Measurements from ENCODE around the gene KCNMA1.

KCNMA1 gene

DNA sequence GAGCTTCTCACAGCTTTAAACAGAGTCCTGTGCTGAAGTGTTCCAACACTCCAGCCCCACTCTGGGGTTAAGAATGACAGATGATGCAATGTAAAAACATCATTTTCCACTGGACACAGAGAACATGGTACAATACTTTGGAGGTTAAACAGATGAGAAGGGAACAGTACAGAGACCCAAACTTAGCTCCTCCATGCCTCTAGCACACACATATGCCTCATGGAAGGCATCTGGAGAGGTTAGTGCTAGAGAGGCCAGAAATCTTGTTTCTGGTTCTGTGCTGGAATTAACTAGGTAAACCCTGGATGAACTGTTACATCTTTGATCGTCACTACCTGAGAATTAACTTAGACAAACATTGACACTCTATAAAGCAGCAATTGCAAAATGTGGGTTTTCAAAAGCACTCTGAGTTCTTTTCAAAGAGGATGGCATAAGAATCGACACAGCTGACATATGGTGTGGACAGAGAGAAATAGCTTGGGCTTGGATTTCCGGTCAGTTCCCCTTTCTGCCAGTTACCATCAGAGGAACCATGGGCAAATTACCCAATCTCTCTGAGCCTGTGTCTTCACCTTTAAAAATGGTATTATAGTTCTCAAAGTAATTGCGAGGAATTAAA, 81.9 kb downstream of the KCNMA1 start:
- DNase-seq (ENCODE audit: low read depth): no peak

DNA sequence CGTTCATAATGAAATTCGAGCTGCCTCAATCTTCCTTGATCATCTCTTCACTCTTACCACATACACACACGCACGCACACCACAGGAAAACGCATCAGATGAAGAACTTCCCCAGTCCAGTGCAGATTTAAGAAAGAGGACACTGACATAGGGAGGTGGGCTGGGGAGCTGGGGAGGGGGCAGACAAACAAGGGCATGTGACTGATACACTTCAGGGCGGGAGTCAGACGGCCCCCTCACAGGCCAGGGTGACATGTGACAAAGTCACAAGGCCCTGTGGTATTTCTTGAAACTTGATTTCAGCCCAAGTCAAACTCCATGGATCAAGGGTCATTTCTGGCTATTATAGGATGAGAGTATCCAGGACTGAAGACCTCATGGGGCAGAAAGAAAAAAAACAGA, 82.6 kb downstream of the KCNMA1 start:
- no peak for DNase-seq (ENCODE audit: low read depth)

DNA sequence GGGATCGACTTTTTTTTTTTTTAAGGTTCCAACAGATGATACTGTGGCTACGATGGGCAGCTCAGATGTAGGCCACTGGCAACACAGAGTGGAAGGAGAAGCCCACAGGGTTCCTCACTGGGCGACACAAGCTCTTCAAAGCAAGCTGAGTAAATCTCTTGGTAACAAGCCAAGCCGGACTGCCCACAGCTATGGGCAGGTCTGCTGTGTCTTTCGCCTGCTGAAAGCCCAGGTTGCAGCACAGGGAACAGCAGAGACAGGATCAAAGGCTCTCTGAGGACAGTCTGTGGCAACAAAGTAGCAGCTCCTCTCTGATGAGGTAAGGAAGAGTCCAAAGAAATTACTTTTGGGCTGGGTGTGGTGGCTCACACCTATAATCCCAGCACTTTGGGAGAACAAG, 83.6 kb downstream of the KCNMA1 start:
- no peak for DNase-seq (ENCODE audit: low read depth)

DNA sequence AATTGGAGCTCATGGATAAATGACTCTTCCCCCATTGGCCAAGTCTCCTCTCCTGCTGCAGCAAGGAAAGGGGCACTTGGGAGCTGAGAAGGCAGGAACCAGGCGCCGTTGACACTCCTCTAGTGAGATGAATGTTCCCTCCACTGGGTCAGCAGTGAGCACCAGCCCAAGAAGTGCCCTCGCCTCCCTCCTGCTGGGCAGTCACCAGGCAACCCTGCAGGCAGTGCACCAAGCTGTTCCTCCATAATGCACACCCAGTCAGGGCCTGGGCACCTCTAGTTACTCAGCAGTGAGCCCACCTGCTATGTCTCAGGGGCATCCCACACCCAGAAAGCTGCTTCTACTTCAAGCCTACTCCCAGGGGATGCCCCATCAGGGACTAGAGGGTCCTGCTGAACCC, 84.3 kb downstream of the KCNMA1 start:
- no peak for DNase-seq (ENCODE audit: low read depth)

DNA sequence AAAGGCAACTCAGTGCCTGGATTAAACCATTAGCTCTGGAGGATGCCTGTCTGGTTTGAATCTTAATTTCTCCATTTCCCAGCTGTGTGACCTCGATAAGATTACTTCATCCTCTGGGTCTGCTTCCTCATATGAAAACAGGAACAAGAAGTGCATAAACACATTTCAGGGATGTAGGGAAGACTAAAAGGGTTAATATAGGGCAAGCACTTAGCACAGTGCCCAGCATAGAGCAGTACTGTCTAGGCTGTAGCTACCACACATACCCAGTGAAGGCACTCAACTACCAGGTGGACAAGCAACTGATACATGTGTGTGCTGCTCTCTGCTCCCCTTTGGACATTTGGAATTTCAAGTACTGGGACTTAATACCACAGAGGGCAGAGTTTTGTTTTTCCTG, 85.4 kb downstream of the KCNMA1 start:
- no peak for DNase-seq (ENCODE audit: low read depth)

DNA sequence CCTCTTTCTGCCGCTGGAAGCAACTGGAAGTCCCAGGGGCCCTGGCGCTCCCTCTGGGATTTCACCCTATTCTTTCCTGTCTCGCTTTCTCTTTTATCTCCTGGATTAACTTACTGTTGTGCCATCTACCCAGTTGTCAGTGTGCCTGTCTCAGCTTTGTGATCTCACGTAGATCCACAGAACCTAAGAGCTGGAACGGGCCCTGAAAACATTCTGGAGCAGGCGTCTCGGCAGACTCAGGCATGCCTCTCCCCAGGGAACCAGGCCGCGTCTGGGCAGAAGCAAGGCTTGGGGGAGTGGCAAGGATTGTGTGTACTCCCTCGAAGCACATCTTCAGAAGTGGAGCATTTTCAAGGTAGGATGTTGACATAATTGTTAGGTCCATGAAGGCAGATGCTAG, 87.2 kb downstream of the KCNMA1 start:
- no peak for DNase-seq (ENCODE audit: low read depth)

DNA sequence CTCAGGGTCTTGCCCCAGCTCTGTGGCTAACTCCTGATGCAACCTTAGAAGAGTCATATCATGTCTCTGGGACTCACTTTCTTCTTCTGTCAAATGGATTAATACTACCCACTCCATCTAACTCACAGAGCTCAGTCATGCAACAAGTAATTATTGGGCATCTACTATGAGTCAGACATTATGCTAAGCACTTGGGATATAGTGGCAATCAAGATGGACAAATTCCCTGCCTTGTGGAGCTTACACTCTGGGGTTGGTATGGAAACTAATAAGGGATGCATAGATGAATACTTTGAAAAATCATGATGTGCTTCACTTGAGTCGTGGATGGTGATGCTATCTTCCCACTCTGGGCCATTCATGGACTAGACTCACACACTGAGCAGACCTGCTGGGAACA, 88.9 kb downstream of the KCNMA1 start:
- no peak for DNase-seq (ENCODE audit: low read depth)

DNA sequence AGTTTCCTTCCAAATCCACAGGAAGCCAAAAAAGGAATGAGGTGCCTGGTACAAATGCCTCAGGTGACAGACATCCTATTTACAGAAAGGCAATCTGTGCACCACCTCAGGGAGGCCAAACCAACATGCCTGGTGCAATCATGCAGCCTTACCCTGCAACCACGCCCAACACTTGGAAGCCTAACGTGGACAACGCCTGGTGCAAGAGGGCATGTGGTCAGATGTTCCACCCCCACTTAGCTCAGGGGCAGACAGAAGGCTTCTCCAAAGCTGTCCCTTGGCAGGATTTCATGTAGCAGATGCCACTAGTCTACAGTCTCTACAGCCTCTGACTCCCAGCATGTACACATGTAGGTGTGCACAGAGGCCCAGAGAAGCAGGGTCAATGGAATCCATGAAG, 89.5 kb downstream of the KCNMA1 start:
- no peak for DNase-seq (ENCODE audit: low read depth)

DNA sequence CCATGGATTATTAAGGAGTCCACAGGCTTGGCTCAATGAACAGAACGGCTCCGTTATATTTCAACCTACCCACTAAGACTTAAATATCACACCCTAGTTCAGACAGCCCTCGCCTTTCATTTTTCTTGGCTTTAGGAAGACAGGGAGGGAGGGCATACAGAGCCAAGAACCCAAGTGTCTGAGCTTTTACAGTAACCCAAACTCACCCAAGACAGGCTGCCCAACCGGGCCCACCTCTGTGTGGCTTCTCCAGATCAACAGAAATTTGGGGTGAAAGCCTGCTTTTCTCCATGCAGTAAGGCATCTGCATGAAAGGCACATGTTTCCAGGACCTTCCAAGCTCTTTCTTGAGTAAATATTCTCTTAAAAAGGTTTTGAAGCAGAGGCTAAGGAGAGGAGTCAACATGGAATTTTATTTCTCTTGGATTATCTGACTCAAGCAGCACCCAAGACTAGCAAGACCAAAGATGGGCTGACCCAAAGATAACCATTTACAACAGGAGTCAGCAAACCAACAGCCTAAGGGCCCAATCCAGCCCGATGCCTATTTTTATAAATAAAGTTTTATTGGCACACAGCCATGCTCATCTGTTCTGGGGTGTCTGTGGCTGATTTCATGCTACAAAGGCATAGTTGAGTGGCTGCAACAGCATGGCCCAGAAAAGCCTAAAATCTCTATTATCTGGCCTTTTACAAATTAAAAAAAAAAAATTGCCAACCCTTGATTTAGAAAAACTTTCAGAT, 90.1 kb downstream of the KCNMA1 start:
- DNase-seq (ENCODE audit: low read depth): no peak

DNA sequence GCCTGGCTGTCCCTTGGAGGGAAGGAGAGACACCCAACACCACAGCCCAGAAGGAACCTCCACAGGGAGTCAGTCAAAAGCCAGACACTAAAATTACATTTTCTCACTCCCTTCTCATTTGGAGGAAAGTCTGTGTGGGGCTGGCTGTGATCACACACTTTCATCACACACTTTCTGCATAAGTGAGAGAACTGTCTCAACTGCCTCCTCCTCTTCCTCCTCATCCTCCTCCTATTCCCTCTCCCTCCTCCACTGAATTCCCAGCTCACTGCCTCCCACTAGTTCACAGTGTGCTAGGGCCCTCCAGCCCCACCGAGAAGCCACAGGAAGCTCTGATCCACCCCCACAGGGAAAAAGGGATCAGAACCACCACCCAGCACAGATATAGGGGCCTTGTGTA, 91.6 kb downstream of the KCNMA1 start:
- no peak for DNase-seq (ENCODE audit: low read depth)

DNA sequence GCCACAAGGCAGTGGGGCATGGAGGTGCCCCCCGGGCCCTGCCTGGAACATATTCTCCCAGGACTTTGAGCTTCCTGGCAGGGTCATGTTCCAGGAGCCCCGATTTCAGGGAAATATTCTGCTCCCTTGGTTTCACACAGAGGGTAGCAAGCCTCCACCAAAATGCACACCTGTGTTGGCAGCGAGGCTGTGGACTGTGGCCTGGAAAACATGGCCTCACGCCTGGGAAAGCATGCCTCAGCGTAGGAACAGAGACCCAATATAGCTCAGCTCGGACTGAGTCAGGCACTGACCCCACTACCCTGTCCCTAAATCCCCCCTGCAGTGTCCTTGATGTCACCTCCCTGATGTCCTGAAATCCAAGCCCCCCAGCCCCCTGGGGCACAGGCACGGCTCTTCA, 92.0 kb downstream of the KCNMA1 start:
- DNase-seq (ENCODE audit: low read depth): no peak

DNA sequence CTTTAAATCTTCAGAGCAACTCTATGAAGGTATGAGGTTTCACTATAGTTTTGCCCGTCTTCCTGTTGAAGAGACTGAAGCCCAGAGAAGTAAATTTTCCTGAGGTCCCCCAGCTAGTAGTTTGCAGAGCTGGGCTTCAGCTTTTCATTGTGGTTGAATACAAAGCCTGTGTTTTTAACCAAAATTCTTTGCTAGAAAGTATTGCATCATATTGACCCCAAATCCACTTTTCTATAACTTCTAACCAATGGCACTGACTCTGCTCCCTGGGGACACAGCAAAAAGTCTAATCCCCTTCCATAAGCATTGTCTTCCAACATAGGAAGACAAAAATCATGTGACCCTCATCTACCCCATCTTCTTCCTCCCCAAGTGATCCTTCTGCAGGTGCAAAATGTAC, 93.0 kb downstream of the KCNMA1 start:
- no peak for DNase-seq (ENCODE audit: low read depth)

DNA sequence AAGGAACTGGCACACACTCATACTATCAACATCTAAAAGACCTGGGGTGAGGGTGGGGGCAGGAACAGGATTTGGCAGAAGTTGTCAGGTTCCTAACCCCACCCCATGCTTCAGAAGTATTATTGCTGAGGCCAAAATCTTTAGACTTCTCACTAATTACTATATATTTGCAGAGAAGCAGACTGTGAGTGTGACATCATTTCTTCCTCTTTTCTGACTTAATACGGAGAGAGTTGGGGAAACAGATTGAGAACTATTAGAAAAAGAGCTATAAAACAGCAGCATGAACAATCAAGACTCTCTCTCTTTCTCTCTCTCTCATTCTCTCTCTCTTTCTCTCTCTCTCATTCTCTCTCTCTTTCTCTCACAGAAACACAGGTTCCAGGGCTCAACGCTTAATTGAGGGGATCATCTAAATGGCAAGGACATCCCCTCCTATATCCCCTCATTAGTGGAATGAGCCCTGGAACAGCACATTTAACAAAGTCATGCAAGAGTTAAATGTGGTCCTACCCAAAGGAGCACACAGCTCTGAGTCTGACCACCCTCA, 94.8 kb downstream of the KCNMA1 start:
- DNase-seq (ENCODE audit: low read depth): no peak

DNA sequence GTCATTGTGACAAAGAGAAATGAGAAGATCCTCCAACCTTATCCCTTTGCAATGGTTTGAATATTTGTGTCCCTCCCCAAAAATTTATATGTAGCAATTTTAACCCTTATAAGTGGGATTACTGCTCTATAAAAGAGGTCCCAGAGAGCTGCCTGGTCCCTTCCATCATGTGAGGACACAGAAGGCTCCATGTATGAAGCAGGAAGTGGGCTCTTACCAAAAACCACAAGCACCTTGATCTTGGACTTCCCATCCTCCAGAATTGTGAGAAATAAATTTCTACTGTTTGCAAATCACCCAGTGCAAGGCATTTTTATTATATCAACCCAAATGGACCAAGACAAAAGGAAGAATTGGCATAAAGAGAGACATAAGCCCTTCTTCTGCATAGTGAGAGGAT, 95.7 kb downstream of the KCNMA1 start:
- no peak for DNase-seq (ENCODE audit: low read depth)

DNA sequence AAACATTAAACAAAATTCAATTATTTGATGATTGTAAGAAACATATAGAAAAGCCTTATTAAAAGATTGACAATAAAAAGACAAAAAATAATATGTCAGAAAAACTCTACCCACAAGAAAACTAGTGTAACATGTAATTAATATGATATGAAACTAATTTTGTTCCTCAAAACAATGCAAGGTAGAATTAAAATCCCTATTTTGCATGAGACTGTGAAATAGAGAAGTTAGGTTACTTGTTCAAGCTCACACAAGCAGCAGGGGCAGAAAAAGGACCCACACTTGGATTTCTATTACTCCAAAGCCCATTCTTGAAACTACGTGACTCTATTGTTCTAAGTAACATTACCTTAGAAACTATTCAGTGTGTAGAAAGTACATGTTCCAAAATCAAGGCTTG, 96.4 kb downstream of the KCNMA1 start:
- DNase-seq (ENCODE audit: low read depth): no peak

DNA sequence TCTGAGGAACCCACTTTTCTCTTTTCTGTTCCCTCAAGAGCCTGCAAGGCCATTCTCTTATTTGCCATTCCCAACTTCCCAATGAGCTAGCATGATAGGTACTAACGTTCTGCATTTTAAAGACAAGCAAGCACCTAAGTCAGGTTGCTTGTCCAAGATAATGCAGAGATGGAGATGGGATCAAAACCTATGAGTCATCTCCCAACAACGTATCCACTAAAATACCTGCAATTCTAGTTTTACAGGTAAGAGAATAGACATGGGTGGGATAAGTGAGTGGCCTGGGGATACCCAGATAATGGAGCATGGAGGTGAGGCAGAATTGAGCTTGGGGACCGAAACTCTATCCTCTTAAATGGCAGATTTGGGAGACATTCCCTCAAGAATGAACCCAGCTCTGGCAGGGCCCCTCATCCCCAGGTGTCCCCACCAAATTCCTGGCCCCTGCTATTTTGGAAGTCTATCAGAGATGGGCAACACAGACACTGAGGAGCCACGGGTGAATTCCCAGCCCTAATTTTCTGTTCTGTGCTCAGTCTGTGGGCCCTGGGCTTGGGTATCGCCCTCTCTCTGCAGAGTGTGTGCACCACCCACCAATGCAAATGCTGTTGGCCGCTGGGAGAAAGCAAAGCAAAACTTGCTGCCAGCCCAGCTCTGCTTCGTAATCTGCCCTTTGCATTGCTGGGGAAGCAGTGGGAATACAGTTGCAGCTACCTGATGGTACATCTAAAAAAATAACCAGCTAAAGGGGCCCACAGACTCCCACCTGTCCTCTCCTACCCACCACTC, 98.3 kb downstream of the KCNMA1 start:
- DNase-seq (ENCODE audit: low read depth): no peak

DNA sequence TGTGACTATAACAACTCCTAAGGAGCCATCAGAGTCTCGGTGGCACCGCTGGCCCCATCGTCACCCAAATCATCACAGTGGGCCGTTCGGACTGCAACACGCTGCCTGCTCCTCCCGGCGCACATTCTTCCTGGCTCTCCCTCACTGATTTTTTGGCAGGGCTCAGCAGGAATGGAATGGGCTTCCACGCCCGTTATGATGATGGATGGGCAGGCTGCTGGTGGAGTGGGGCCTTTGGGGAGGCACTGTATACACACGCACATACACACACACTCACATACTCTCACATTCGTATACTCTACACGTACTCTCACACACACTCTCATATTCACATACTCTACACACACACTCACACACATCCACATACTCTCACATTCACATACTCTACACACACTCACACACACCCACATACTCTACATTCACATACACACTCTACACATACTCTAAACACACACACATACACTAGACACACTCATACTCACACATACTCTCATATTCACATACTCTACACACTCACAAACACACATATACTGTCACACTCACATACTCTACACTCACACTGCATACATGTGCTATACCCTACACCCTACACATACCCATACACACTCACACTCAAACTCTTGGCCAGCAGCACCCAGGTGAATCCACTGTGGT, 99.8 kb downstream of the KCNMA1 start:
- DNase-seq (ENCODE audit: low read depth): no peak

DNA sequence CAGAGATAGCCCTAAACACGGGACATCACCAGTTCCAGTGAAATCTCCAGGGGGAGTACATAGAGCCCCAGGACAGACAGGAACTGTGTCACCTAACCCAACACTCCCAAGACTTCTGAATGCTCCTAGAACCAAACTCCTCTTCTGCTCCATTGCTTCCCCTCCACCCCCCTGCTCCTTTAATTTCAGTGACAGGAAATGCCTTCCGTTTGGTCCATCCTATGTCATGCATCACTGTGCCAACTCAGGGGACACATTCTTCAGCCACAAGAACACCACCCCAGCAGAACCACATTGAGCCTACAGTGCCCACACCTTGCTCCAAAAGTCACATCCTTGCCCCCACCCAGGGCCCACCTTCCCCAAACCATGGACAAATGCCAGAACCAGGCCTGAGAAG, 100.5 kb downstream of the KCNMA1 start:
- DNase-seq (ENCODE audit: low read depth): no peak

DNA sequence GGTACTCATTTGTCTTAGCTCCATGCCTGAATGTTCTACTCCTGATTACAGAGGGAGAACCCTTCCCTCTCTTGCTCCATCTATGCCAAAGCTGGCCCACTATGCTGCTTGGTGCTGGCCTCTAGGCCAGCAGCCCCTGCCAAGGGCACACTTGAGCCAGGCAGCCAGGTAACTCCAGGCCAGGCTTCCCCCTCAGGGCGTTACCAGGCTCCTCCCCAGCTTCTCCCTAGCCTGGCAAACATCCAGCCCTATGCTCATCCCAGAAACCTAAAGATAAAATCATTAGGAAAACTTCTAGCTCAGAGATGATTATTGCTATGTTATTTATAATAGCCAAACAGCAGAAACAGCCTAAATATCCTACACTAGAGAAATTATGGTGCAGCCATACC, 103.7 kb downstream of the KCNMA1 start:
- DNase-seq (ENCODE audit: low read depth): no peak

DNA sequence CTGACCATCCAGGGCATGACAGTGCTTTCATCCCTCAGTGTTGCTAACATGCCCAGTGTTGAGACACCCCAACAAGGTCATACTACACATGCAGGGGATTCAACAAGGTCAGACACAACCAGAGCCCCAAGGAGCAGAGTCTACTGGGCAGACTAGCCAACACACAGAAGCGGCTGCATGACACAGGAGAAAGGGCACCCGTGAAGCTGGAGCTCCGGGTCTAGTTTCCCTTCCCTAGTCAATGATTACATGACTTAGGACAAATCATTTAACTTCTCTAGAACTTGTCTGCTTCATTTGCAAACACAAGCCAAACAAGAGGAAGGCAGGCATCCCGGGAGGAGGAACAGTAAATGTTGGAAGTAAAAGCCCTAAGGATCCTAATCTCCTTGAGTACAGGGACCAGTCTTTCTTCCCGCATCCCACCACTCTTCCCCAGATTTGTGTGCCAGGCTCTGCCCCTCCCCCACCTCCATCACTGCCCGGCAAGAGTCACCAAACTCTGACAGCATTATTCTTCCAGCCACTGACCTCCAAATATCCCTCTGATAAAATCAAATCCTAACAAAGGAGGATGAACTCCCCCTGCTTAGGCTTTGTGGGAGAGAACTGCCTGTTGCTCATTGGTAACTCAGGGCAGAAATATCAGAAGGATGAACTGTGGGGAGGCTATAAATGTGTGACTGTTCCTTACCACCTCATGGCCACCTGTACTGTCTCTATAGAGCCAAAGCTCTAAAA, 104.3 kb downstream of the KCNMA1 start:
- DNase-seq (ENCODE audit: low read depth): no peak

DNA sequence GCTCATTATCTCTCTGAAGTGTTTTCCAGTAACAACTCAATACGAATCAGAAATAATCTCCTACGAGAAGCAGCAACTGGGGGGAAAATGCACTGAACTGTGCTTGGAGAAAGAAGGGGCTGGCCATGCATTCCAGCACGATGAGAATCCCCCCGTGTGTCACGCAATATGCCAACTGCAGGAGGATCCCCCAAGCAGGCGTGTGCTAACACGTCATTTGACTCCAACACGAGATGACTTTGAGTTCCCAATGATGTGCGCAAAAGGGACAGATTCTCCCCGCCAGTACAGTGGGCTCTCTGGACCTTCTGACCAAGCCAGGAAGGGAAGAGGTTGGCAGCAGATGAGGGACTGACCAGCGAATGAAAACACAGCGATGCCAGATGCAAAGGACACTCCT, 105.5 kb downstream of the KCNMA1 start:
- DNase-seq (ENCODE audit: low read depth): no peak

All from stimulated activated CD8-positive, alpha-beta memory T cell treated with anti-CD3 and anti-CD28 coated beads, Interleukin-12 subunit alpha, Interleukin-12 subunit beta, amount 100 ng/mL, for 1 hour (primary cell).